Activated CD8-positive, alpha-beta memory T cell treated with anti-CD3 and anti-CD28 coated beads, Interleukin-2, amount 10 ng/mL, durations not matched to agents 7 days and 5 days (primary cell): Measurements from ENCODE around the gene RGPD6. TPM values are rescaled to one million over a fixed set of nuclear protein-coding genes. Genes with fewer than 3 reads are reported as not detected.
"Not testable (repeated sequence)": the region's sequence is repeated elsewhere in the genome, so short reads cannot be mapped to it uniquely, and the experiment has no call there.

ENCODE experiments used
- ATAC-seq: fragments of 150-1000 bp; cut with Tn5 transposase; one replicate; pipeline ENCODE4 v1.10.0; 2021; ENCODE audit warnings: moderate library complexity
- CTCF ChIA-PET: fragments of 350-600 bp; sonication (Branson Sonifier 250); formaldehyde crosslinking; loops from one replicate; lab custom pipeline; 2021; ENCODE audit warnings: antibody characterized with exemption; lab: Charles Lee
- DNase-seq: peaks from one replicate; pipeline ENCODE4 v3.0.0-alpha.2; 2020
- H3K27ac Mint-ChIP-seq: one replicate; pipeline ENCODE4 v1.8.0; 2021; ENCODE audit warnings: mild to moderate bottlenecking, mixed read lengths
- H3K27me3 Mint-ChIP-seq: one replicate; pipeline ENCODE4 v1.8.0; 2021; ENCODE audit warnings: mixed read lengths
- H3K36me3 Mint-ChIP-seq: one replicate; pipeline ENCODE4 v1.8.0; 2021; ENCODE audit warnings: mild to moderate bottlenecking, mixed read lengths
- H3K4me1 Mint-ChIP-seq: one replicate; pipeline ENCODE4 v1.8.0; 2021; ENCODE audit warnings: mixed read lengths
- H3K4me3 Mint-ChIP-seq: one replicate; pipeline ENCODE4 v1.8.0; 2021; ENCODE audit warnings: mild to moderate bottlenecking, moderate library complexity, mixed read lengths
- H3K9me3 Mint-ChIP-seq: one replicate; pipeline ENCODE4 v1.8.0; 2022; ENCODE audit warnings: low read depth, mixed read lengths
- total RNA-seq, 2 experiments: library from RNA; stranded (reverse); gene quantifications; one replicate each; pipeline ENCODE4 v1.2.3, GENCODE V29; 2021

RGPD6 gene
- total RNA-seq, result 10 to 100 TPM; 11.7 to 16.3 TPM

- H3K27me3 Mint-ChIP-seq, H3K27ac Mint-ChIP-seq, H3K36me3 Mint-ChIP-seq, H3K4me1 Mint-ChIP-seq, DNase-seq, H3K9me3 Mint-ChIP-seq, CTCF ChIA-PET, H3K4me3 Mint-ChIP-seq: not testable (repeated sequence)
- peak; percentile 100 for ATAC-seq
Observed at GRCh38 chr2:110576763-110577416, at the start of gene RGPD6. Gene RGPD6 (minus strand): TSS chr2:110577222. CDS start chr2:110577024, 198 bp downstream.

GRCh38 chr2:110619326-110619939, 42.4 kb upstream of the RGPD6 start:
- H3K36me3 Mint-ChIP-seq, H3K27ac Mint-ChIP-seq, ATAC-seq, H3K4me3 Mint-ChIP-seq, H3K9me3 Mint-ChIP-seq, CTCF ChIA-PET, H3K27me3 Mint-ChIP-seq, H3K4me1 Mint-ChIP-seq, DNase-seq: not testable (repeated sequence)

GRCh38 chr2:110613927-110614326, 36.9 kb upstream of the RGPD6 start:
- H3K27me3 Mint-ChIP-seq, H3K4me1 Mint-ChIP-seq, CTCF ChIA-PET, H3K4me3 Mint-ChIP-seq, H3K36me3 Mint-ChIP-seq, ATAC-seq, H3K27ac Mint-ChIP-seq, H3K9me3 Mint-ChIP-seq, DNase-seq: not testable (repeated sequence)

GRCh38 chr2:110610613-110611250, 33.7 kb upstream of the RGPD6 start:
- H3K4me1 Mint-ChIP-seq, DNase-seq, H3K36me3 Mint-ChIP-seq, CTCF ChIA-PET, H3K27me3 Mint-ChIP-seq, H3K27ac Mint-ChIP-seq, H3K4me3 Mint-ChIP-seq, H3K9me3 Mint-ChIP-seq: not testable (repeated sequence)
- peak; percentile 69 for ATAC-seq

- DNase-seq, H3K27ac Mint-ChIP-seq: not testable (repeated sequence)
Observed at GRCh38 chr2:110609843-110610612, 33.0 kb upstream of the RGPD6 start.

GRCh38 chr2:110608788-110609502, 31.9 kb upstream of the RGPD6 start:
- H3K27ac Mint-ChIP-seq, CTCF ChIA-PET, H3K36me3 Mint-ChIP-seq, H3K4me1 Mint-ChIP-seq, ATAC-seq, H3K27me3 Mint-ChIP-seq, H3K9me3 Mint-ChIP-seq, H3K4me3 Mint-ChIP-seq, DNase-seq: not testable (repeated sequence)

More at GRCh38 chr2:110609843-110610612, 33.0 kb upstream of the RGPD6 start:
- H3K36me3 Mint-ChIP-seq, H3K9me3 Mint-ChIP-seq, H3K4me1 Mint-ChIP-seq, CTCF ChIA-PET, H3K27me3 Mint-ChIP-seq, H3K4me3 Mint-ChIP-seq: not testable (repeated sequence)
- peak; percentile 31 for ATAC-seq

GRCh38 chr2:110605057-110605456, 28.0 kb upstream of the RGPD6 start:
- CTCF ChIA-PET, ATAC-seq, DNase-seq, H3K9me3 Mint-ChIP-seq, H3K27me3 Mint-ChIP-seq, H3K27ac Mint-ChIP-seq, H3K4me3 Mint-ChIP-seq, H3K36me3 Mint-ChIP-seq, H3K4me1 Mint-ChIP-seq: not testable (repeated sequence)

GRCh38 chr2:110603917-110604591, 27.0 kb upstream of the RGPD6 start:
- ATAC-seq, H3K9me3 Mint-ChIP-seq, H3K36me3 Mint-ChIP-seq, H3K27ac Mint-ChIP-seq, H3K27me3 Mint-ChIP-seq, DNase-seq, CTCF ChIA-PET, H3K4me1 Mint-ChIP-seq, H3K4me3 Mint-ChIP-seq: not testable (repeated sequence)

- H3K36me3 Mint-ChIP-seq, ATAC-seq, CTCF ChIA-PET, H3K9me3 Mint-ChIP-seq, H3K27me3 Mint-ChIP-seq, H3K27ac Mint-ChIP-seq, H3K4me3 Mint-ChIP-seq, H3K4me1 Mint-ChIP-seq, DNase-seq: not testable (repeated sequence)
Observed at GRCh38 chr2:110602139-110602538, 25.1 kb upstream of the RGPD6 start.

- H3K36me3 Mint-ChIP-seq, H3K4me1 Mint-ChIP-seq, DNase-seq, ATAC-seq, H3K9me3 Mint-ChIP-seq, H3K27ac Mint-ChIP-seq, H3K4me3 Mint-ChIP-seq, CTCF ChIA-PET, H3K27me3 Mint-ChIP-seq: not testable (repeated sequence)
Observed at GRCh38 chr2:110591973-110592372, 15.0 kb upstream of the RGPD6 start.

- ATAC-seq, H3K36me3 Mint-ChIP-seq, H3K27ac Mint-ChIP-seq, DNase-seq, H3K9me3 Mint-ChIP-seq, H3K4me1 Mint-ChIP-seq, CTCF ChIA-PET, H3K4me3 Mint-ChIP-seq, H3K27me3 Mint-ChIP-seq: not testable (repeated sequence)
Observed at GRCh38 chr2:110589677-110590330, 12.8 kb upstream of the RGPD6 start.

GRCh38 chr2:110588520-110588919, 11.5 kb upstream of the RGPD6 start:
- CTCF ChIA-PET, result not testable (repeated sequence)

More at GRCh38 chr2:110588520-110588919, 11.5 kb upstream of the RGPD6 start:
- ATAC-seq, H3K27ac Mint-ChIP-seq, H3K9me3 Mint-ChIP-seq, H3K4me3 Mint-ChIP-seq, H3K4me1 Mint-ChIP-seq, DNase-seq, H3K36me3 Mint-ChIP-seq, H3K27me3 Mint-ChIP-seq: not testable (repeated sequence)
